SK-N-SH (cell line): ENCODE results near the gene GALNT11.

Source experiments
- EP300 ChIP-seq, 2 experiments: IDR thresholded peaks; 2 replicates each; pipeline versions ENCODE4 v1.4.0 to v1.6.1; 2012; ENCODE audit warnings: borderline replicate concordance in 1 of 2, low read depth in 1 of 2, low read length in 1 of 2
- TEAD4 ChIP-seq: IDR thresholded peaks from 2 replicates; pipeline ENCODE4 v1.4.0; 2012; ENCODE audit warnings: mild to moderate bottlenecking, borderline replicate concordance; ENCODE audit not compliant: insufficient read depth
- TF ChIP-seq, protein P1 (sequence below): fragments of 200-600 bp; sonication (generic); IDR thresholded peaks from 2 replicates; pipeline ENCODE4 v1.6.1; 2017; ENCODE audit warnings: antibody characterized with exemption, mild to moderate bottlenecking, moderate library complexity

- TF ChIP-seq TEAD4: no peak
- TF ChIP-seq, protein P1, sequence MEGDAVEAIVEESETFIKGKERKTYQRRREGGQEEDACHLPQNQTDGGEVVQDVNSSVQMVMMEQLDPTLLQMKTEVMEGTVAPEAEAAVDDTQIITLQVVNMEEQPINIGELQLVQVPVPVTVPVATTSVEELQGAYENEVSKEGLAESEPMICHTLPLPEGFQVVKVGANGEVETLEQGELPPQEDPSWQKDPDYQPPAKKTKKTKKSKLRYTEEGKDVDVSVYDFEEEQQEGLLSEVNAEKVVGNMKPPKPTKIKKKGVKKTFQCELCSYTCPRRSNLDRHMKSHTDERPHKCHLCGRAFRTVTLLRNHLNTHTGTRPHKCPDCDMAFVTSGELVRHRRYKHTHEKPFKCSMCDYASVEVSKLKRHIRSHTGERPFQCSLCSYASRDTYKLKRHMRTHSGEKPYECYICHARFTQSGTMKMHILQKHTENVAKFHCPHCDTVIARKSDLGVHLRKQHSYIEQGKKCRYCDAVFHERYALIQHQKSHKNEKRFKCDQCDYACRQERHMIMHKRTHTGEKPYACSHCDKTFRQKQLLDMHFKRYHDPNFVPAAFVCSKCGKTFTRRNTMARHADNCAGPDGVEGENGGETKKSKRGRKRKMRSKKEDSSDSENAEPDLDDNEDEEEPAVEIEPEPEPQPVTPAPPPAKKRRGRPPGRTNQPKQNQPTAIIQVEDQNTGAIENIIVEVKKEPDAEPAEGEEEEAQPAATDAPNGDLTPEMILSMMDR: no peak
- no peak for TF ChIP-seq EP300 (IDR thresholded peaks at IDR 0.05; ENCODE audit: borderline replicate concordance in 1 of 2, low read depth in 1 of 2, low read length in 1 of 2)
Measured at GRCh38 chr7:152035817-152036216, 10.3 kb downstream of the GALNT11 start.
